Effector memory CD8-positive, alpha-beta T cell (primary cell): ENCODE results near the gene M6PR.

ENCODE experiments used
- ATAC-seq: fragments of 150-1000 bp; cut with Tn5 transposase; replicated peaks from 2 replicates; pipeline ENCODE4 v1.10.0; 2021; ENCODE audit warnings: mild to moderate bottlenecking, moderate library complexity
- DNase-seq, 3 experiments: peaks; one replicate each; pipeline ENCODE4 v3.0.0; 2021
- H3K27ac Mint-ChIP-seq, 2 donors: one replicate each; pipeline ENCODE4 v1.8.0; 2022; ENCODE audit warnings: mild to moderate bottlenecking in 2 of 2, mixed read lengths in 2 of 2, moderate library complexity in 2 of 2
- H3K27me3 Mint-ChIP-seq, 2 donors: one replicate each; pipeline ENCODE4 v1.8.0; 2022; ENCODE audit warnings: mixed read lengths in 2 of 2
- H3K36me3 Mint-ChIP-seq: one replicate; pipeline ENCODE4 v1.8.0; 2022; ENCODE audit warnings: mild to moderate bottlenecking, moderate library complexity, mixed read lengths; ENCODE audit not compliant: insufficient read depth
- H3K4me1 Mint-ChIP-seq, 2 donors: one replicate each; pipeline ENCODE4 v1.8.0; 2022; ENCODE audit warnings: low read depth in 2 of 2, mixed read lengths in 2 of 2
- H3K4me3 Mint-ChIP-seq, 2 donors: one replicate each; pipeline ENCODE4 v1.8.0; 2022; ENCODE audit warnings: mild to moderate bottlenecking in 2 of 2, mixed read lengths in 2 of 2, moderate library complexity in 2 of 2
- H3K9me3 Mint-ChIP-seq, 2 donors: one replicate each; pipeline ENCODE4 v1.8.0; 2022; ENCODE audit warnings: mixed read lengths in 2 of 2

Gene M6PR

GRCh38 chr12:8897081-8897480, 52.4 kb downstream of the M6PR start:
- H3K4me3 Mint-ChIP-seq, result no peak overlapping the region
- peaks cover 14 to 23% of the 10 kb centered on the region in 2 donors for H3K27me3 Mint-ChIP-seq
- H3K27ac Mint-ChIP-seq, result no peak overlapping the region
- H3K4me1 Mint-ChIP-seq, result no peaks in the 10 kb centered on the region
- H3K9me3 Mint-ChIP-seq, result no peaks in the 10 kb centered on the region
- DNase-seq (no peak), ATAC-seq (no peak)
- H3K36me3 Mint-ChIP-seq, result no peaks in the 10 kb centered on the region

DNA sequence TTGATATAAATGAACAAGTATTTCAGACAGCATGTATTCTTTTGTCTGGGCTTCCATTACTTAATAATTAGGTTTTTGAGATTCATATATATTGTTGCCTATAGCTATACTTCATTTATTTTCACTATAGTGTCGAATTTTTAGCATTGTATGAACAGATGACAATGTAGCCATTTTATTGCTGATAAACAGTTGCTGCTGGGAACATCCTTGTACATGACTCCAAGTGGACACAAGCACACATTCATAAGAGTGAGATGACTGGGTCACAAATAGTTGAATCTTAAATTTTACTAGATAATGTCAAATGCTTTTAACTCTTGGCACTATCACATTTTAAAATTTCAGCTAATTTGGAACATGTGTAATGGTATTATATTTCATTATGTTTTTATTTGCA, 54.5 kb downstream of the M6PR start:
- no peaks in the 10 kb centered on the region for H3K9me3 Mint-ChIP-seq
- H3K4me3 Mint-ChIP-seq, result no peak overlapping the region
- H3K27ac Mint-ChIP-seq, result no peak overlapping the region
- DNase-seq (no peak), ATAC-seq (no peak)
- H3K36me3 Mint-ChIP-seq, result no peaks in the 10 kb centered on the region
- peaks cover 0 to 3% of the 10 kb centered on the region in 2 donors for H3K4me1 Mint-ChIP-seq
- peaks cover 14 to 23% of the 10 kb centered on the region in 2 donors for H3K27me3 Mint-ChIP-seq

- ATAC-seq, result no peak
- peaks cover 0 to 3% of the 10 kb centered on the region in 2 donors for H3K4me1 Mint-ChIP-seq
- no peaks in the 10 kb centered on the region for H3K36me3 Mint-ChIP-seq
- H3K27me3 Mint-ChIP-seq, result peaks cover 14 to 23% of the 10 kb centered on the region in 2 donors
- H3K27ac Mint-ChIP-seq, result no peak overlapping the region
- DNase-seq, result no peak
- H3K4me3 Mint-ChIP-seq, result no peak overlapping the region
- no peaks in the 10 kb centered on the region for H3K9me3 Mint-ChIP-seq
Measured at GRCh38 chr12:8894378-8894777, 55.1 kb downstream of the M6PR start.

DNA sequence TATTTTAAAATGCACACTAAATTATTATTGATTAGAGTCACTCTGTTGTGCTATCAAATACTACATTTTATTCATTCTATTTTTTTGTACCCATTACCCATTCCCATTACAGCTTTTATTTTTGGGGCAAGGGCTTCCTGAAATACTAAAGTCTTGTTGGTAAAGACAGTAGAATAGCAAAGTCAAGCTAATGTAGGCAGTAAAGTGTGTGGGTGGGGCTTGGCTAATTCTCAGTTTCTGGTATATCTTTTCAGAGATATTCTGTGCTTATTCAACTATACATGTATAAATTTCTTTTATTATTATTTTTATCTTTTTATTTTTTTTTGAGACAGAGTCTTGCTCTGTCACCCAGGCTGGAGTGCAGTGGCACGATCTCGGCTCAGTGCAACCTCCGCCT, 57.5 kb downstream of the M6PR start:
- Mint-ChIP-seq H3K9me3 (no peaks in the 10 kb centered on the region), H3K4me3 (no peak overlapping the region), H3K27ac (no peak overlapping the region), H3K27me3 (peaks cover 6 to 8% of the 10 kb centered on the region in 2 donors), H3K4me1 (peaks cover 0 to 3% of the 10 kb centered on the region in 2 donors), H3K36me3 (no peaks in the 10 kb centered on the region)
- no peak for DNase-seq
- no peak for ATAC-seq
